Measurements from ENCODE around the gene MAST1.

MAST1 gene

GRCh38 chr19:12840091-12841079 is 2.1 kb downstream of the MAST1 start:
- Histone ChIP-seq H3K27me3 (ENCODE audit: control insufficient read depth, insufficient read depth, low read length) (no peaks in the 10 kb centered on the region), H3K79me2 (peaks cover 9% of the 10 kb centered on the region), H3K36me3 (ENCODE audit: control insufficient read depth, insufficient read depth, low read length) (no peaks in the 10 kb centered on the region), H3K4me2 (ENCODE audit: low read length) (peak overlapping the region; percentile 68), H3K9me3 (ENCODE audit: control insufficient read depth, low read length) (no peaks in the 10 kb centered on the region), H2AFZ (peak overlapping the region; percentile 66), H3K9ac (no peak overlapping the region), H3K4me1 (peaks cover 10% of the 10 kb centered on the region), H3K27ac (no peak overlapping the region), H3K4me3 (ENCODE audit: low read depth, low read length) (peak overlapping the region; percentile 33)
- TF ChIP-seq CTCF (IDR thresholded peaks at IDR 0.05): no peak

GRCh38 chr19:12841094-12841493 is 2.8 kb downstream of the MAST1 start:
- Histone ChIP-seq H3K36me3 (ENCODE audit: control insufficient read depth, insufficient read depth, low read length) (no peaks in the 10 kb centered on the region), H3K27ac (no peak overlapping the region), H3K79me2 (peaks cover 9% of the 10 kb centered on the region), H3K4me1 (peaks cover 10% of the 10 kb centered on the region), H3K4me2 (ENCODE audit: low read length) (peak overlapping the region; percentile 68), H2AFZ (peak overlapping the region; percentile 66), H3K27me3 (ENCODE audit: control insufficient read depth, insufficient read depth, low read length) (no peaks in the 10 kb centered on the region), H3K9ac (peak overlapping the region; percentile 4), H3K4me3 (ENCODE audit: low read depth, low read length) (peak overlapping the region; percentile 33), H3K9me3 (ENCODE audit: control insufficient read depth, low read length) (no peaks in the 10 kb centered on the region)
- TF ChIP-seq CTCF (IDR thresholded peaks at IDR 0.05): no peak

GRCh38 chr19:12842511-12842910 is 4.2 kb downstream of the MAST1 start:
- H3K4me1 ChIP-seq: peaks cover 10% of the 10 kb centered on the region
- no peaks in the 10 kb centered on the region for H3K9me3 ChIP-seq (ENCODE audit: control insufficient read depth, low read length)
- peaks cover 9% of the 10 kb centered on the region for H3K79me2 ChIP-seq
- no peak overlapping the region for H2AFZ ChIP-seq
- no peak for TF ChIP-seq CTCF (IDR thresholded peaks at IDR 0.05)
- no peak overlapping the region for H3K27ac ChIP-seq
- H3K27me3 ChIP-seq (ENCODE audit: control insufficient read depth, insufficient read depth, low read length): no peaks in the 10 kb centered on the region
- H3K4me2 ChIP-seq (ENCODE audit: low read length): no peak overlapping the region
- no peaks in the 10 kb centered on the region for H3K36me3 ChIP-seq (ENCODE audit: control insufficient read depth, insufficient read depth, low read length)
- no peak overlapping the region for H3K9ac ChIP-seq
- H3K4me3 ChIP-seq (ENCODE audit: low read depth, low read length): no peak overlapping the region

GRCh38 chr19:12843328-12843727 is 5.0 kb downstream of the MAST1 start:
- Histone ChIP-seq H3K4me3 (ENCODE audit: low read depth, low read length) (no peak overlapping the region), H3K36me3 (ENCODE audit: control insufficient read depth, insufficient read depth, low read length) (no peaks in the 10 kb centered on the region), H3K4me2 (ENCODE audit: low read length) (no peak overlapping the region), H3K9me3 (ENCODE audit: control insufficient read depth, low read length) (no peaks in the 10 kb centered on the region), H3K27ac (no peak overlapping the region), H3K27me3 (ENCODE audit: control insufficient read depth, insufficient read depth, low read length) (no peaks in the 10 kb centered on the region), H3K4me1 (peaks cover 11% of the 10 kb centered on the region), H3K79me2 (peaks cover 9% of the 10 kb centered on the region), H2AFZ (no peak overlapping the region), H3K9ac (no peak overlapping the region)
- no peak for TF ChIP-seq CTCF (IDR thresholded peaks at IDR 0.05)

Data from parathyroid adenoma (tissue), 2 donors.